H1 (cell line): ENCODE measurements around the gene MRFAP1. TPM values are rescaled to one million over a fixed set of nuclear protein-coding genes. Genes with fewer than 3 reads are reported as not detected.

Experiments used
- ASH2L ChIP-seq: fragments of 200-600, 300-600 bp; sonication (generic); IDR thresholded peaks from one replicate; pipeline ENCODE4 v1.7.1; 2017; ENCODE audit warnings: low read length
- BACH1 ChIP-seq: IDR thresholded peaks from 2 replicates; pipeline ENCODE4 v1.6.1; 2012; ENCODE audit warnings: low read length, improper control_type of control experiment
- CTBP2 ChIP-seq: IDR thresholded peaks from 2 replicates; pipeline ENCODE4 v1.7.0; 2011; ENCODE audit warnings: borderline replicate concordance, mild to moderate bottlenecking, moderate library complexity, mixed read lengths, low read length; ENCODE audit not compliant: insufficient read depth, insufficient read length
- GABPA ChIP-seq: IDR thresholded peaks from 2 replicates; pipeline ENCODE4 v1.6.1; 2011; ENCODE audit warnings: mild to moderate bottlenecking, low read length, moderate library complexity, borderline replicate concordance; ENCODE audit not compliant: insufficient read depth
- HDAC6 ChIP-seq: IDR thresholded peaks from one replicate; pipeline ENCODE4 v1.7.1; 2012; ENCODE audit warnings: low read depth, mild to moderate bottlenecking, inconsistent platforms, low read length, moderate library complexity
- JUN ChIP-seq: IDR thresholded peaks from 2 replicates; pipeline ENCODE4 v1.6.1; 2011; ENCODE audit warnings: low read depth, mild to moderate bottlenecking, improper control_type of control experiment, low read length
- JUND ChIP-seq: IDR thresholded peaks from 2 replicates; pipeline ENCODE4 v1.6.1; 2011; ENCODE audit warnings: mild to moderate bottlenecking, improper control_type of control experiment, low read length
- POLR2A ChIP-seq, 2 experiments: IDR thresholded peaks; 1 replicate in 1 of 2; 2 replicates in 1 of 2; pipeline ENCODE4 v1.6.1; 2011; ENCODE audit warnings: low read depth in 2 of 2, low read length in 2 of 2, mild to moderate bottlenecking in 2 of 2; ENCODE audit errors: control extremely low read depth in 1 of 2
- POLR2AphosphoS5 ChIP-seq: IDR thresholded peaks from 2 replicates; pipeline ENCODE4 v1.6.1; 2011; ENCODE audit warnings: low read depth, low read length
- RFX5 ChIP-seq: IDR thresholded peaks from 2 replicates; pipeline ENCODE4 v1.6.1; 2011; ENCODE audit warnings: low read depth, low read length, improper control_type of control experiment, borderline replicate concordance
- SIN3A ChIP-seq, 2 experiments: IDR thresholded peaks in 1 of 2; conservative IDR thresholded peaks in 1 of 2; 2 replicates each; pipeline ENCODE4 v1.6.1; 2011 to 2012; ENCODE audit warnings: low read length in 2 of 2, improper control_type of control experiment in 1 of 2, low read depth in 1 of 2, mild to moderate bottlenecking in 1 of 2
- SIX5 ChIP-seq: IDR thresholded peaks from 2 replicates; pipeline ENCODE4 v1.6.1; 2011; ENCODE audit warnings: mild to moderate bottlenecking, low read depth, low read length
- SP1 ChIP-seq: IDR thresholded peaks from 2 replicates; pipeline ENCODE4 v1.6.1; 2011; ENCODE audit warnings: low read depth, low read length
- SP4 ChIP-seq: IDR thresholded peaks from 2 replicates; pipeline ENCODE4 v1.6.1; 2012; ENCODE audit warnings: low read length, inconsistent platforms
- TAF7 ChIP-seq: optimal IDR thresholded peaks from 2 replicates; pipeline ENCODE3; 2011; ENCODE audit warnings: low read depth, mild to moderate bottlenecking, inconsistent platforms, low read length, moderate library complexity, borderline replicate concordance
- TEAD4 ChIP-seq: IDR thresholded peaks from 2 replicates; pipeline ENCODE4 v1.6.1; 2012; ENCODE audit warnings: low read depth, low read length, inconsistent platforms, mixed read lengths
- YY1 ChIP-seq: IDR thresholded peaks from 2 replicates; pipeline ENCODE4 v1.6.1; 2011; ENCODE audit warnings: low read depth, mild to moderate bottlenecking, low read length
- polyA plus RNA-seq, 7 experiments: library from polyadenylated mRNA; depleted of rRNA in 3 of 7; stranded (reverse) in 5 of 7; unstranded in 2 of 7; fragments of >200 nt in 5 of 7; fragments of 200-250 nt in 2 of 7; gene quantifications; 1 replicate in 5 of 7; 2 replicates in 1 of 7; 4 replicates in 1 of 7; pipeline versions ENCODE4 v1.2.1 to v1.2.3, GENCODE V29; 2011 to 2013; ENCODE audit warnings: missing spikeins in 2 of 7, mixed read lengths in 2 of 7
- total RNA-seq: library from RNA; stranded (reverse); fragmentation: NEBNext Ultra II Directional; extraction: Animal tissue kit (Norgen Biotek cat#: 25700); gene quantifications from 2 replicates; pipeline ENCODE4 v1.2.1, GENCODE V29; 2021
- TF ChIP-seq, protein P1 (sequence below): IDR thresholded peaks from 2 replicates; pipeline ENCODE4 v1.6.1; 2011; ENCODE audit warnings: low read length, improper control_type of control experiment
- TF ChIP-seq, protein P2 (sequence below): IDR thresholded peaks from 2 replicates; pipeline ENCODE4 v1.6.1; 2012; ENCODE audit warnings: inconsistent platforms
- TF ChIP-seq, protein P3 (sequence below): IDR thresholded peaks from 2 replicates; pipeline ENCODE4 v1.6.1; 2012; ENCODE audit warnings: low read length, inconsistent platforms
- TF ChIP-seq, protein P4 (sequence below): IDR thresholded peaks from 2 replicates; pipeline ENCODE4 v1.6.1; 2011; ENCODE audit warnings: low read depth, mild to moderate bottlenecking, low read length; ENCODE audit not compliant: insufficient read depth

Gene MRFAP1
- total and polyA plus RNA-seq, 2 of the 8 experiments (the other 6 are each of a cell fraction or from before 2014, with no cell fraction given) = 108 to 307 TPM

DNA sequence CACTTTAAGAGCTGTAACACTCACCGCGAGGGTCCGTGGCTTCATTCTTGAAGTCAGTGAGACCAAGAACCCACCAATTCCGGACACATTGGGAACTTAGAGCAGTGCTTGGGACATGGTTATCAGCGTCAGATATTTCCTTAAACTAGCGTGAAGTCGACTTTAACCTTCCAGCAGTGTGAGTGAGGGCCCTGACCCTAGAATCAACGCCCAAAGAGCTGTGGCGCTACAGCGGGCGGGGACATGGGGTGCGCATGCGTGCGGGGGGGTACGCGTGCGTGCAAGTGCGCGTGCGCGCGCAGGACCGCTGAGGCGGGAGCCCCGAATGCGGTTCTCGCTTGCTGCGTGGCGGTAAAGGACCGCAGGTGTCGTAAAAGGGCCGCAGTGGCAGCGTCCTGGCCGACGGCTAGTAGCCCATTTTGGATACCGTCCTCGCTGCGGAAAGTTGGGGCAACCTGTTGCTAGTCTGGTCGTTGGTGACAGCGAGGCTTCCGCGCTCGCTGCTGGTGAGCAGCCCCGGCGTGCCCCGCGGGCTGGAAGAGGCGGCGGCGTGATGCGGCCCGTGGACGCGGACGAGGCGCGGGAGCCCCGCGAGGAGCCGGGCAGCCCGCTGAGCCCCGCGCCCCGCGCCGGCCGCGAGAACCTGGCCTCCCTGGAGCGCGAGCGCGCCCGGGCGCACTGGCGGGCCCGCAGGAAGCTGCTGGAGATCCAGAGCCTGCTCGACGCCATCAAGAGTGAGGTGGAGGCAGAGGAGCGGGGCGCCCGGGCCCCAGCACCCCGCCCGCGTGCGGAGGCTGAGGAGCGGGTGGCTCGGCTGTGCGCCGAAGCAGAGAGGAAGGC is 33.4 kb downstream of the MRFAP1 start (continued):
- TF ChIP-seq, protein P1, sequence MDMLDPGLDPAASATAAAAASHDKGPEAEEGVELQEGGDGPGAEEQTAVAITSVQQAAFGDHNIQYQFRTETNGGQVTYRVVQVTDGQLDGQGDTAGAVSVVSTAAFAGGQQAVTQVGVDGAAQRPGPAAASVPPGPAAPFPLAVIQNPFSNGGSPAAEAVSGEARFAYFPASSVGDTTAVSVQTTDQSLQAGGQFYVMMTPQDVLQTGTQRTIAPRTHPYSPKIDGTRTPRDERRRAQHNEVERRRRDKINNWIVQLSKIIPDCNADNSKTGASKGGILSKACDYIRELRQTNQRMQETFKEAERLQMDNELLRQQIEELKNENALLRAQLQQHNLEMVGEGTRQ = no peak
- no peak for TF ChIP-seq TEAD4
- TF ChIP-seq BACH1 = no peak
- TF ChIP-seq, protein P2, sequence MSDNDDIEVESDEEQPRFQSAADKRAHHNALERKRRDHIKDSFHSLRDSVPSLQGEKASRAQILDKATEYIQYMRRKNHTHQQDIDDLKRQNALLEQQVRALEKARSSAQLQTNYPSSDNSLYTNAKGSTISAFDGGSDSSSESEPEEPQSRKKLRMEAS = peak; percentile 87
- no peak for TF ChIP-seq RFX5
- no peak for TF ChIP-seq GABPA
- TF ChIP-seq JUN = no peak
- TF ChIP-seq, protein P3, sequence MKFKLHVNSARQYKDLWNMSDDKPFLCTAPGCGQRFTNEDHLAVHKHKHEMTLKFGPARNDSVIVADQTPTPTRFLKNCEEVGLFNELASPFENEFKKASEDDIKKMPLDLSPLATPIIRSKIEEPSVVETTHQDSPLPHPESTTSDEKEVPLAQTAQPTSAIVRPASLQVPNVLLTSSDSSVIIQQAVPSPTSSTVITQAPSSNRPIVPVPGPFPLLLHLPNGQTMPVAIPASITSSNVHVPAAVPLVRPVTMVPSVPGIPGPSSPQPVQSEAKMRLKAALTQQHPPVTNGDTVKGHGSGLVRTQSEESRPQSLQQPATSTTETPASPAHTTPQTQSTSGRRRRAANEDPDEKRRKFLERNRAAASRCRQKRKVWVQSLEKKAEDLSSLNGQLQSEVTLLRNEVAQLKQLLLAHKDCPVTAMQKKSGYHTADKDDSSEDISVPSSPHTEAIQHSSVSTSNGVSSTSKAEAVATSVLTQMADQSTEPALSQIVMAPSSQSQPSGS = no peak
- TF ChIP-seq ASH2L = peak; percentile 6
- no peak for TF ChIP-seq JUND
- TF ChIP-seq POLR2AphosphoS5 = peak; percentile 92
- TF ChIP-seq SIN3A (conservative IDR thresholded peaks at IDR 0.05 in 1 of 2, IDR thresholded peaks at IDR 0.05 in 1 of 2; ENCODE audit: low read depth in 1 of 2, low read length in 2 of 2) = peak in 1 of 2 experiments; percentile 73; a peak in 2 of 4 replicates
- TF ChIP-seq, protein P4, sequence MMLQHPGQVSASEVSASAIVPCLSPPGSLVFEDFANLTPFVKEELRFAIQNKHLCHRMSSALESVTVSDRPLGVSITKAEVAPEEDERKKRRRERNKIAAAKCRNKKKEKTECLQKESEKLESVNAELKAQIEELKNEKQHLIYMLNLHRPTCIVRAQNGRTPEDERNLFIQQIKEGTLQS = peak; percentile 78
- peak; percentile 89 for TF ChIP-seq TAF7
- TF ChIP-seq SP4 = no peak
- TF ChIP-seq SIX5 = no peak
- TF ChIP-seq CTBP2 = no peak
- TF ChIP-seq SP1 = no peak
- TF ChIP-seq YY1 = peak; percentile 86
- TF ChIP-seq POLR2A (IDR thresholded peaks at IDR 0.05; ENCODE audit: control extremely low read depth in 1 of 2, low read depth in 2 of 2, low read length in 2 of 2) = peak in 1 of 2 experiments; percentile 57; a peak in 2 of 3 replicates
- no peak for TF ChIP-seq HDAC6
